Measurements from ENCODE around the gene DERA.

DNA sequence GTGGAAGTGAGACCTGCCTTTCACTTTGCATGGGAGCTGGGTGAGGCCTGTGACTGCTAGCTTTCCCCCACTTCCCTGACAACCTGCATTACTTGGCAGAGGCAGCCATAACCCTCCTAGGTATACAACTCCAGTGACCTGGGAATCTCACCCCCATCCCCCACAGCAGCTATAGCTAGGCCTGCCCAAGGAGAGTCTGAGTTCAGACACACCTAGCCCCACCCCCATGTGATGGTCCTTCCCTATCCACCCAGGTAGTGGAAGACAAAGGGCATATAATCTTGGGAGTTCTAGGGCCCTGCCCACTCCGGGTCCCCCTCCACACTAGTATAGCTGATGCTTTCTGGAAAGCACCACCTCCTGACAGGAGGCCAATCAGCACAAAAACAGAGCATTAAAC lies 35.3 kb upstream of the DERA start:
- TF ChIP-seq, protein P1, sequence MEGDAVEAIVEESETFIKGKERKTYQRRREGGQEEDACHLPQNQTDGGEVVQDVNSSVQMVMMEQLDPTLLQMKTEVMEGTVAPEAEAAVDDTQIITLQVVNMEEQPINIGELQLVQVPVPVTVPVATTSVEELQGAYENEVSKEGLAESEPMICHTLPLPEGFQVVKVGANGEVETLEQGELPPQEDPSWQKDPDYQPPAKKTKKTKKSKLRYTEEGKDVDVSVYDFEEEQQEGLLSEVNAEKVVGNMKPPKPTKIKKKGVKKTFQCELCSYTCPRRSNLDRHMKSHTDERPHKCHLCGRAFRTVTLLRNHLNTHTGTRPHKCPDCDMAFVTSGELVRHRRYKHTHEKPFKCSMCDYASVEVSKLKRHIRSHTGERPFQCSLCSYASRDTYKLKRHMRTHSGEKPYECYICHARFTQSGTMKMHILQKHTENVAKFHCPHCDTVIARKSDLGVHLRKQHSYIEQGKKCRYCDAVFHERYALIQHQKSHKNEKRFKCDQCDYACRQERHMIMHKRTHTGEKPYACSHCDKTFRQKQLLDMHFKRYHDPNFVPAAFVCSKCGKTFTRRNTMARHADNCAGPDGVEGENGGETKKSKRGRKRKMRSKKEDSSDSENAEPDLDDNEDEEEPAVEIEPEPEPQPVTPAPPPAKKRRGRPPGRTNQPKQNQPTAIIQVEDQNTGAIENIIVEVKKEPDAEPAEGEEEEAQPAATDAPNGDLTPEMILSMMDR (IDR thresholded peaks at IDR 0.05 in 2 of 3, conservative IDR thresholded peaks at IDR 0.05 in 1 of 3; ENCODE audit: insufficient read depth in 2 of 3, low read depth in 1 of 3, low read length in 3 of 3) = no peak
- no peak for TF ChIP-seq POLR2A (conservative IDR thresholded peaks at IDR 0.05)

Data from K562 (cell line).